ENCODE measurements around the gene DGCR2. TPM values are rescaled to one million over a fixed set of nuclear protein-coding genes. Genes with fewer than 3 reads are reported as not detected.

DGCR2 gene
- total and polyA plus RNA-seq, 2 donors from 2014 or later: 37.5 to 67.7 TPM

DNA sequence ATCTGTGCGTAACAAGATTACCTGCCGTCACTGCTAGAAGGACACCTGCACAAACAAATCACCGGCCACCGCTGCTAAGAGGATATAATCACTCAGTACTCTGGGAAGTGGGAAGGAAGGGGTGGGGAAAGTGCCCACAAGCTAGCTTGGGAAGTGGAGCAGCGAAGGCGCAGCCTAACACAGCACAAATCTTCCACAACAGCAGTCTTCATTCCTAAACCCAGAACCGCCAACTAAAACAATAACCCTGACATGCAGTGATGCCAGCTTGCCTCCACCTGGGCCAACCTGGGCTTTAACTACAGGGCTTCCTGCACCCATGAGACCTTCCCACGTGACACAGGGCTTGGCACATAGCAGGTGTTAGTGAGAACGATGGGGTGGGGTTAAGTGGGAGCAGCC lies 5.1 kb downstream of the DGCR2 start:
- DNase-seq (no peak), FAIRE-seq (no peak)
- intact Hi-C loops (cut with DNase I): loop anchor here (5.0 kb wide), 1 partner anchor 50 kb away; no protein-coding TSS in a partner anchor
- Histone ChIP-seq H3K4me3 (ENCODE audit: low read length in 3 of 3) (no peak overlapping the region), H3K27ac (ENCODE audit: low read depth in 2 of 2, low read length in 2 of 2) (no peak overlapping the region), H3K9ac (ENCODE audit: low read length in 3 of 3) (no peak overlapping the region), H3K27me3 (ENCODE audit: control insufficient read depth, insufficient read depth, low read length) (no peaks in the 10 kb centered on the region), H3K36me3 (ENCODE audit: control insufficient read depth in 2 of 3, insufficient read depth in 3 of 3, low read length in 3 of 3) (no peaks in the 10 kb centered on the region), H3K4me1 (ENCODE audit: control insufficient read depth in 2 of 3, insufficient read depth in 2 of 3, low read depth in 1 of 3, low read length in 3 of 3) (peaks cover 0 to 28% (median 20%) of the 10 kb centered on the region in 3 donors), H3K9me3 (ENCODE audit: control insufficient read depth in 2 of 3, insufficient read depth in 1 of 3, low read length in 3 of 3) (no peaks in the 10 kb centered on the region)
- no peak for TF ChIP-seq CTCF (IDR thresholded peaks at IDR 0.05; ENCODE audit: borderline replicate concordance, extremely low read depth, insufficient read depth)

- Histone ChIP-seq H3K27ac (ENCODE audit: low read depth in 2 of 2, low read length in 2 of 2) (no peak overlapping the region), H3K4me1 (ENCODE audit: control insufficient read depth in 2 of 3, insufficient read depth in 2 of 3, low read depth in 1 of 3, low read length in 3 of 3) (peaks cover 0 to 23% (median 15%) of the 10 kb centered on the region in 3 donors), H3K36me3 (ENCODE audit: control insufficient read depth in 2 of 3, insufficient read depth in 3 of 3, low read length in 3 of 3) (no peaks in the 10 kb centered on the region), H3K9me3 (ENCODE audit: control insufficient read depth in 2 of 3, insufficient read depth in 1 of 3, low read length in 3 of 3) (no peaks in the 10 kb centered on the region), H3K27me3 (ENCODE audit: control insufficient read depth, insufficient read depth, low read length) (no peaks in the 10 kb centered on the region), H3K4me3 (ENCODE audit: low read length in 3 of 3) (no peak overlapping the region), H3K9ac (ENCODE audit: low read length in 3 of 3) (no peak overlapping the region)
- no peak for TF ChIP-seq CTCF (IDR thresholded peaks at IDR 0.05; ENCODE audit: borderline replicate concordance, extremely low read depth, insufficient read depth)
- FAIRE-seq (no peak), DNase-seq (no peak)
- intact Hi-C loops (cut with DNase I): loop anchor here (5.0 kb wide), 1 partner anchor 52 kb away; no protein-coding TSS in a partner anchor
Observed at GRCh38 chr22:19115628-19116027, 6.6 kb downstream of the DGCR2 start.

- H3K27me3 ChIP-seq (ENCODE audit: control insufficient read depth, insufficient read depth, low read length): no peaks in the 10 kb centered on the region
- peaks cover 0 to 19% (median 14%) of the 10 kb centered on the region in 3 donors for H3K4me1 ChIP-seq (ENCODE audit: control insufficient read depth in 2 of 3, insufficient read depth in 2 of 3, low read depth in 1 of 3, low read length in 3 of 3)
- no peak overlapping the region for H3K4me3 ChIP-seq (ENCODE audit: low read length in 3 of 3)
- H3K27ac ChIP-seq (ENCODE audit: low read depth in 2 of 2, low read length in 2 of 2): no peak overlapping the region
- no peaks in the 10 kb centered on the region for H3K9me3 ChIP-seq (ENCODE audit: control insufficient read depth in 2 of 3, insufficient read depth in 1 of 3, low read length in 3 of 3)
- H3K9ac ChIP-seq (ENCODE audit: low read length in 3 of 3): no peak overlapping the region
- FAIRE-seq (no peak), DNase-seq (peak in 1 of 5 donors; percentile 18)
- intact Hi-C loops (cut with DNase I): loop anchor here (5.0 kb wide), 1 partner anchor 52 kb away; no protein-coding TSS in a partner anchor
- H3K36me3 ChIP-seq (ENCODE audit: control insufficient read depth in 2 of 3, insufficient read depth in 3 of 3, low read length in 3 of 3): no peaks in the 10 kb centered on the region
- no peak for TF ChIP-seq CTCF (IDR thresholded peaks at IDR 0.05; ENCODE audit: borderline replicate concordance, extremely low read depth, insufficient read depth)
Observed at GRCh38 chr22:19114984-19115552, 7.1 kb downstream of the DGCR2 start.

Measured in kidney (tissue), 14 donors.